Esophagus muscularis mucosa (tissue), 4 donors: Measurements from ENCODE around the gene NARS2.

ENCODE experiments used
- CTCF ChIP-seq, 3 experiments: fragments of 200-600 bp in 2 of 3; fragments of 450-650 bp in 1 of 3; sonication (generic) in 2 of 3; IDR thresholded peaks; one replicate each; pipeline ENCODE4 v1.5.1; 2017 to 2019; ENCODE audit warnings: antibody characterized with exemption in 3 of 3, mild to moderate bottlenecking in 2 of 3, moderate library complexity in 1 of 3
- EP300 ChIP-seq: sonication (generic); formaldehyde crosslinking; IDR thresholded peaks from one replicate; pipeline ENCODE4 v1.6.1; 2017; ENCODE audit warnings: antibody characterized with exemption
- POLR2A ChIP-seq: fragments of 450-650 bp; IDR thresholded peaks from one replicate; pipeline ENCODE4 v1.6.1; 2017; ENCODE audit warnings: antibody characterized with exemption, moderate library complexity, mild to moderate bottlenecking, low read depth
- POLR2AphosphoS5 ChIP-seq, 2 donors: sonication (generic); formaldehyde crosslinking; IDR thresholded peaks; one replicate each; pipeline ENCODE4 v1.6.1; 2017; ENCODE audit warnings: antibody characterized with exemption in 2 of 2

GRCh38 chr11:78613378-78613813 lies 38.7 kb upstream of the NARS2 start:
- no peak for TF ChIP-seq CTCF (IDR thresholded peaks at IDR 0.05)
- no peak for TF ChIP-seq POLR2A
- no peak for TF ChIP-seq EP300
- TF ChIP-seq POLR2AphosphoS5 (IDR thresholded peaks at IDR 0.05), result no peak
